Effector memory CD4-positive, alpha-beta T cell (primary cell): ENCODE data around the gene KIF3A.

Source experiments
- DNase-seq, 3 donors: peaks; one replicate each; pipeline ENCODE4 v3.0.0-alpha.2; 2020
- H3K27ac ChIP-seq: 2 replicates; pipeline ENCODE4 v1.7.0; 2013; ENCODE audit warnings: mild to moderate bottlenecking, low read length, moderate library complexity; ENCODE audit not compliant: insufficient read depth, poor library complexity, severe bottlenecking
- H3K27me3 ChIP-seq: replicated peaks from 2 replicates; pipeline ENCODE4 v1.7.0; 2013; ENCODE audit warnings: mild to moderate bottlenecking, low read length; ENCODE audit not compliant: insufficient read depth, control insufficient read depth, poor library complexity, severe bottlenecking
- H3K36me3 ChIP-seq: 2 replicates; pipeline ENCODE4 v1.7.0; 2013; ENCODE audit warnings: mild to moderate bottlenecking, low read length, moderate library complexity; ENCODE audit not compliant: control insufficient read depth, insufficient read depth
- H3K4me1 ChIP-seq: 2 replicates; pipeline ENCODE4 v1.7.0; 2013; ENCODE audit warnings: low read length, mild to moderate bottlenecking; ENCODE audit not compliant: control insufficient read depth, insufficient read depth, poor library complexity, severe bottlenecking
- H3K4me3 ChIP-seq: 2 replicates; pipeline ENCODE4 v1.7.0; 2013; ENCODE audit warnings: low read length, low read depth, mild to moderate bottlenecking; ENCODE audit not compliant: insufficient read depth, poor library complexity, severe bottlenecking
- H3K9me3 ChIP-seq: 2 replicates; pipeline ENCODE4 v1.7.0; 2013; ENCODE audit warnings: mild to moderate bottlenecking, low read length, moderate library complexity; ENCODE audit not compliant: control insufficient read depth

KIF3A gene

GRCh38 chr5:132733499-132734148, 3.7 kb downstream of the KIF3A start:
- Histone ChIP-seq H3K4me3 (no peak overlapping the region), H3K36me3 (no peaks in the 10 kb centered on the region), H3K9me3 (no peaks in the 10 kb centered on the region), H3K27ac (no peak overlapping the region), H3K27me3 (no peaks in the 10 kb centered on the region), H3K4me1 (peaks cover 13% of the 10 kb centered on the region)
- no peak for DNase-seq

DNA sequence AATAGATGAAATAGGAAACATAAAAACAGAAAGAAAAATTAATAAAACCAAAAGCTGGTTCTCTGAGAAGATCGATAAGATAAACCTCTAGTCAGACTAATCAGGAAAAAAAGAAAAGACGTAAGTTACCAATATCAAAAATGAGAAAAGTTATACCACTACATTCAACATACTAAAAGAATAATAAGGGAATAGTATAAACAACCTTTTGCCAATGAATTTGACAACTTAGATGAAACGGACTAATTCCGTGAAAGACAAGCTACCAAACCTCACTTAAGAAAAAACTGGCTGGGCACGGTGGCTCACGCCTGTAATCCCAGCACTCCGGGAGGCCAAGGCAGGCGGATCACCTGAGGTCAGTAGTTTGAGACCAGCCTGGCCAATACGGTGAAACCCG, 7.5 kb downstream of the KIF3A start:
- Histone ChIP-seq H3K27ac (no peak overlapping the region), H3K27me3 (no peaks in the 10 kb centered on the region), H3K4me3 (no peak overlapping the region), H3K9me3 (no peaks in the 10 kb centered on the region), H3K36me3 (peaks cover 4% of the 10 kb centered on the region), H3K4me1 (no peaks in the 10 kb centered on the region)
- DNase-seq, result no peak

- H3K36me3 ChIP-seq, result peaks cover 4% of the 10 kb centered on the region
- H3K4me1 ChIP-seq, result no peaks in the 10 kb centered on the region
- no peaks in the 10 kb centered on the region for H3K9me3 ChIP-seq
- no peak overlapping the region for H3K4me3 ChIP-seq
- no peak overlapping the region for H3K27ac ChIP-seq
- no peaks in the 10 kb centered on the region for H3K27me3 ChIP-seq
- DNase-seq, result no peak
Measured at GRCh38 chr5:132725745-132726144, 11.6 kb downstream of the KIF3A start.

- Histone ChIP-seq H3K4me3 (no peak overlapping the region), H3K4me1 (no peaks in the 10 kb centered on the region), H3K9me3 (no peaks in the 10 kb centered on the region), H3K36me3 (peaks cover 3% of the 10 kb centered on the region), H3K27ac (no peak overlapping the region), H3K27me3 (no peaks in the 10 kb centered on the region)
- no peak for DNase-seq
Measured at GRCh38 chr5:132718544-132719312, 18.6 kb downstream of the KIF3A start.

DNA sequence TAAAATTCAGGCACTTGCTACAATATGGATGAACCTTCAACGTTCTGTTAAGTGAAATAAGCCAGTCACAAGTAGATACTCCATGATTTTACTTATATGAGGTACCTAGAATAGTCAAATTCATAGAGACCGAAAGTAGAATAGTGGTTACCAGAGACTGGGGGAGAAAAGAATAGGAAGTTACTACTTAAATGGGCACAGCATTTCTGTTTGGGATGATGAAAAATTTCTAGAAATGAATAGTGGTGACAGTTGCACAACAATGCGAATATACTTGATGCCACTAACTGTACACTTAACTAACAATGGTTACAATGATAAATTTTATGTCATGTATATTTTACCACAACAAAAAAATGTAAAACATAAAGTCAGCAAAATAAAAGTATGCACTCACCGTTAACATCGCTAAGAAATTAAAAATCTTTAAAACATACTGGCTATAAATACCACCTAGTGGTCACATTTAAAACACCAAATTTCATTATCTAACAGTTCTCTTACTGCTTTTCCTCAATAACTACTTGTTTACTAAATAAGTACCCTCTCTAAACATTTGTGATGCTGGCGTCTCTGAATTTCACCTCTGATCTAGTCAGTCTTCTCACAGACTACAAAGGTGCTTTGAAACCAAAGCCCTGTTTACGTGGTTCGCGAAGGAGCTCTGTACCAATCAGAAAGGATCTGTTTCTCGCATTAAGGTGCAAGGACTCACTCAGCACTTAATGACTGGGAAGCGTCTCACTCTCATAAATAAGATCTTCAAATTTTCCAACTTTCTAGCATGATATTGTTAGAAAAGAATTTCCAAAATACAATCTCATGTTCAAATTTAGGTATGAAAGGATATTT, 22.7 kb downstream of the KIF3A start:
- Histone ChIP-seq H3K36me3 (peaks cover 3% of the 10 kb centered on the region), H3K27ac (no peak overlapping the region), H3K9me3 (no peaks in the 10 kb centered on the region), H3K4me1 (no peaks in the 10 kb centered on the region), H3K4me3 (no peak overlapping the region), H3K27me3 (no peaks in the 10 kb centered on the region)
- DNase-seq, result no peak

DNA sequence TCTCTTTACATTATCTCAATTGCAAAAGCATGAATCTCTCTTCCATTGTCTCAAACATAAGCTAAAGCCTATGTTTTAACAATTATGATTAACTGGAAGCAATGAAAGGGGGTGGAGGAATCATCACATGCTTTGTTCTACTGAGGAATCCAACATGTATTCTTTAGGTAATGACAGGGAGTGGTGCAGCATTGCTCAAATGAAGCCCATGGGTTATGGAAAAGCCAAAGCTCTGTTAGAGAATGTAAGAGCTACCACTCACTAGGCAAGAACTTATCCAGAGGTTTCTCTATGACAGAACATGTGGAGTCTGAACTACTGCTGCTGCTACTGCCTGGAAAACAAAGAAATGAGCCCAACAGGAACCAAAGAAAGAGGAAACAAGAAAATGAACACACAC, 28.7 kb downstream of the KIF3A start:
- no peaks in the 10 kb centered on the region for H3K36me3 ChIP-seq
- no peak overlapping the region for H3K27ac ChIP-seq
- H3K4me3 ChIP-seq, result no peak overlapping the region
- H3K9me3 ChIP-seq, result no peaks in the 10 kb centered on the region
- H3K4me1 ChIP-seq, result no peaks in the 10 kb centered on the region
- no peak for DNase-seq
- no peaks in the 10 kb centered on the region for H3K27me3 ChIP-seq

DNA sequence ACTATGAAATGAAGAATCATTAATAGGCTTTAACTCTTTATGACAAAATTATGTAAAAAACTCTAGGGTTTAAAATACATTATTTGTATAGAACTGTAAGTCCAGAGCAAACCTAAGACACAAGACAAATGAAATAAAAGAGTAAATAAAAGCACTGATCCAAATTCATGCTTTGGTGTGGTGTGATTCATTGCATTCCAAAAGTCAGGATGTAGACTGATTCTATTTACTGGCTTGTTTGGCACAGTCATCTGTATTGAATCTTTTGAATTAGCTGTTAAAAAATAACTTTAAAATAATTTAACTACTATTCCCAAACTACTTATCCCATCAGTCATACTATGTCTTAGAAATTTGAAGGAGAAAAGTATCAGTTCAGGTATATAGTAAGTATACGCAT, 32.5 kb downstream of the KIF3A start:
- Histone ChIP-seq H3K27me3 (no peaks in the 10 kb centered on the region), H3K9me3 (no peaks in the 10 kb centered on the region), H3K4me1 (no peaks in the 10 kb centered on the region), H3K27ac (no peak overlapping the region), H3K4me3 (no peak overlapping the region), H3K36me3 (peaks cover 17% of the 10 kb centered on the region)
- DNase-seq, result no peak

- H3K9me3 ChIP-seq, result no peaks in the 10 kb centered on the region
- no peak for DNase-seq
- H3K4me3 ChIP-seq, result no peak overlapping the region
- H3K27ac ChIP-seq, result no peak overlapping the region
- H3K4me1 ChIP-seq, result no peaks in the 10 kb centered on the region
- peaks cover 15% of the 10 kb centered on the region for H3K36me3 ChIP-seq
- no peaks in the 10 kb centered on the region for H3K27me3 ChIP-seq
Measured at GRCh38 chr5:132695956-132696355, 41.4 kb downstream of the KIF3A start.

GRCh38 chr5:132692632-132692967, 44.7 kb downstream of the KIF3A start:
- Histone ChIP-seq H3K36me3 (peaks cover 3% of the 10 kb centered on the region), H3K27me3 (no peaks in the 10 kb centered on the region), H3K4me3 (no peak overlapping the region), H3K27ac (no peak overlapping the region), H3K9me3 (no peaks in the 10 kb centered on the region), H3K4me1 (peaks cover 16% of the 10 kb centered on the region)
- no peak for DNase-seq
